Omental fat pad (tissue), 4 donors: ENCODE data around the gene FTSJ3. TPM values are rescaled to one million over a fixed set of nuclear protein-coding genes. Genes with fewer than 3 reads are reported as not detected.
A peak's percentile ranks its signal among the peaks of the same experiment; 100 is the strongest.

Experiments used
- ATAC-seq: fragments of 150-250 bp; one replicate; pipeline ENCODE4 v1.9.1; 2016; ENCODE audit warnings: mild to moderate bottlenecking, moderate library complexity; ENCODE audit not compliant: low FRiP score
- DNase-seq: peaks from one replicate; pipeline ENCODE4 v3.0.0-alpha.2; 2019; ENCODE audit warnings: low spot score
- CTCF ChIP-seq, 3 donors: fragments of 450-650 bp; IDR thresholded peaks; one replicate each; pipeline ENCODE4 v1.5.1; 2016 to 2017; ENCODE audit warnings: antibody characterized with exemption in 3 of 3, mild to moderate bottlenecking in 3 of 3, moderate library complexity in 2 of 3
- total RNA-seq, 4 donors: library from RNA; depleted of rRNA; stranded (reverse); fragments of >200 nt; gene quantifications; one replicate each; pipeline ENCODE4 v1.1.0, GENCODE V29; 2016

The FTSJ3 gene
- total RNA-seq, 4 donors from 2014 or later, result 39.1 to 46.4 (median 40.4) TPM

- DNase-seq (peak; percentile 65), ATAC-seq (peak; percentile 31)
- no peak for TF ChIP-seq CTCF (IDR thresholded peaks at IDR 0.05)
Observed at GRCh38 chr17:63838631-63839171, 11.2 kb upstream of the FTSJ3 start.

GRCh38 chr17:63837962-63838600 lies 10.6 kb upstream of the FTSJ3 start:
- ATAC-seq (no peak), DNase-seq (no peak)
- no peak for TF ChIP-seq CTCF (IDR thresholded peaks at IDR 0.05)

GRCh38 chr17:63837480-63837879 lies 10.0 kb upstream of the FTSJ3 start:
- ATAC-seq (no peak), DNase-seq (no peak)
- TF ChIP-seq CTCF (IDR thresholded peaks at IDR 0.05), result no peak

- DNase-seq (no peak), ATAC-seq (no peak)
- TF ChIP-seq CTCF (IDR thresholded peaks at IDR 0.05), result no peak
Observed at GRCh38 chr17:63836811-63837210, 9.3 kb upstream of the FTSJ3 start.

- DNase-seq, result no peak
- ATAC-seq, result no peak
- TF ChIP-seq CTCF (IDR thresholded peaks at IDR 0.05), result no peak
Observed at GRCh38 chr17:63835167-63835720, 7.8 kb upstream of the FTSJ3 start.

GRCh38 chr17:63834431-63835166 lies 7.1 kb upstream of the FTSJ3 start:
- TF ChIP-seq CTCF (IDR thresholded peaks at IDR 0.05), result no peak
- ATAC-seq (no peak), DNase-seq (no peak)
